ENCODE measurements around the gene STEAP1B. TPM values are rescaled to one million over a fixed set of nuclear protein-coding genes. Genes with fewer than 3 reads are reported as not detected.

STEAP1B gene
- total RNA-seq, 1 experiment from 2014 or later = not detected

Other genes with a start within 250 kb of the STEAP1B start
- 7.9 and 10.2 TPM in 2 replicates for gene RAPGEF5, start 143.0 kb downstream of the STEAP1B start, total RNA-seq (2014; rRNA removed; shearing (Covaris generic); ENCODE audit: low replicate concordance)
- gene IL6, start 227.0 kb upstream of the STEAP1B start, total RNA-seq (2014; rRNA removed; shearing (Covaris generic); ENCODE audit: low replicate concordance) = 2.0 and 6.4 TPM in 2 replicates

Data from Caki2 (cell line).